Mesendoderm (in vitro differentiated cells): ENCODE data around the gene CBX5.

Experiments used
- DNase-seq: peaks from one replicate; pipeline ENCODE4 v3.0.0; 2013
- H2AK5ac ChIP-seq: 2 replicates; pipeline ENCODE4 v1.6.1; 2013; ENCODE audit warnings: low read length, inconsistent platforms
- H2BK120ac ChIP-seq: 2 replicates; pipeline ENCODE4 v1.6.1; 2013; ENCODE audit warnings: low read depth, mild to moderate bottlenecking, low read length, moderate library complexity, mixed read lengths
- H2BK15ac ChIP-seq: replicated peaks from 2 replicates; pipeline ENCODE4 v1.6.1; 2013; ENCODE audit warnings: low read depth, mild to moderate bottlenecking, moderate library complexity
- H2BK5ac ChIP-seq: 2 replicates; pipeline ENCODE4 v1.6.1; 2013; ENCODE audit warnings: low read length, inconsistent platforms
- H3K18ac ChIP-seq: 2 replicates; pipeline ENCODE4 v1.6.1; 2013; ENCODE audit warnings: mild to moderate bottlenecking, low read length, mixed read lengths
- H3K23ac ChIP-seq: one replicate; pipeline ENCODE4 v1.6.1; 2013; ENCODE audit warnings: low read length
- H3K27ac ChIP-seq: 2 replicates; pipeline ENCODE4 v1.5.1; 2013; ENCODE audit warnings: low read depth, mild to moderate bottlenecking, inconsistent platforms, low read length, moderate library complexity
- H3K27me3 ChIP-seq: 2 replicates; pipeline ENCODE4 v1.6.1; 2013; ENCODE audit warnings: low read length, control low read depth, mild to moderate bottlenecking, inconsistent platforms; ENCODE audit not compliant: insufficient read depth, poor library complexity
- H3K36me3 ChIP-seq: 2 replicates; pipeline ENCODE4 v1.6.1; 2013; ENCODE audit warnings: low read length, inconsistent platforms; ENCODE audit not compliant: control insufficient read depth, insufficient read depth
- H3K4ac ChIP-seq: one replicate; pipeline ENCODE4 v1.6.1; 2013; ENCODE audit warnings: low read depth, mild to moderate bottlenecking, low read length, moderate library complexity
- H3K4me1 ChIP-seq: 2 replicates; pipeline ENCODE4 v1.6.1; 2013; ENCODE audit warnings: low read depth, low read length, inconsistent platforms; ENCODE audit not compliant: control insufficient read depth
- H3K4me2 ChIP-seq: 2 replicates; pipeline ENCODE4 v1.6.1; 2013; ENCODE audit warnings: low read length
- H3K4me3 ChIP-seq: 2 replicates; pipeline ENCODE4 v1.5.1; 2013; ENCODE audit warnings: mild to moderate bottlenecking, low read length
- H3K56ac ChIP-seq: one replicate; pipeline ENCODE4 v1.6.1; 2013; ENCODE audit warnings: low read length
- H3K79me1 ChIP-seq: 2 replicates; pipeline ENCODE4 v1.6.1; 2013; ENCODE audit warnings: low read length, inconsistent platforms
- H3K79me2 ChIP-seq: 2 replicates; pipeline ENCODE4 v1.6.1; 2013; ENCODE audit warnings: mild to moderate bottlenecking, low read length; ENCODE audit not compliant: control insufficient read depth, insufficient read depth
- H3K9ac ChIP-seq: 2 replicates; pipeline ENCODE4 v1.6.1; 2013; ENCODE audit warnings: low read length, inconsistent platforms
- H4K5ac ChIP-seq: one replicate; pipeline ENCODE4 v1.6.1; 2013; ENCODE audit warnings: low read length
- H4K8ac ChIP-seq: one replicate; pipeline ENCODE4 v1.6.1; 2013; ENCODE audit warnings: low read depth, mild to moderate bottlenecking, control low read depth, low read length, moderate library complexity
- WGBS: extraction: QIAGEN DNeasy Blood & Tissue Kit; methylation state at CpG from one replicate; pipeline ENCODE4 v1.1.7; 2013; ENCODE audit warnings: low lambda C conversion rate, missing lambda C conversion rate; ENCODE audit not compliant: insufficient coverage; ENCODE audit errors: extremely low coverage; 5-methylcytosine and 5-hydroxymethylcytosine counted together

CBX5 gene

DNA sequence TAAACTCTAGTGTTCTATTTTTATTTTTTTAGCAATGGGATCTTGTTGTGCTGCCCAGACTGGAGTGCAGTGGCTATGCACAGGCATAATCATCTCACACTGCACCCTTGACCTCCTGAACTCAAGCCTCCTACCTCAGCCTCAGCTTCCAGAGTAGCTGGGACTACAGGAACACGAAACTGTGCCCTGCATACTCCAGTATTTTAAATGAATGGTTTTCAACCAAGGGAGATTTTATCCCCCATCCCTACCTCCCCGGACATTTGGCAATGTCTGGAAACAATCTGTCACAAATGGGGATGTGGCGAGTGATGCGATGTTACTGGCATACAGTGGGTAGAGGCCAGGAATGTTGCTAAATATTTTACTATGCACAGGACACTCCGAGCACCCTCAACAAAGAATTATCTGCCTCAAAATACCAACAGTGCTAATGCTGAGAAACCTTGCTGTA lies 2.1 kb downstream of the CBX5 start:
- DNase-seq = peak; percentile 72
- Histone ChIP-seq H3K27me3 (no peaks in the 10 kb centered on the region), H3K23ac (peak overlapping the region; percentile 1), H3K4me3 (peak overlapping the region; percentile 19), H3K4ac (no peak overlapping the region), H3K79me1 (peaks cover 2% of the 10 kb centered on the region), H3K4me2 (peak overlapping the region; percentile 42), H3K18ac (no peak overlapping the region), H2BK15ac (no peak overlapping the region), H2BK120ac (no peak overlapping the region), H3K27ac (no peak overlapping the region), H4K8ac (no peak overlapping the region), H3K79me2 (peaks cover 66% of the 10 kb centered on the region), H4K5ac (no peak overlapping the region), H3K4me1 (peaks cover 3% of the 10 kb centered on the region), H3K56ac (peak overlapping the region; percentile 8), H3K9ac (peak overlapping the region; percentile 75), H2AK5ac (no peak overlapping the region), H3K36me3 (peaks cover 4% of the 10 kb centered on the region), H2BK5ac (no peak overlapping the region)
- no CpG with 5 or more reads among the region's 5 CpGs for WGBS

DNA sequence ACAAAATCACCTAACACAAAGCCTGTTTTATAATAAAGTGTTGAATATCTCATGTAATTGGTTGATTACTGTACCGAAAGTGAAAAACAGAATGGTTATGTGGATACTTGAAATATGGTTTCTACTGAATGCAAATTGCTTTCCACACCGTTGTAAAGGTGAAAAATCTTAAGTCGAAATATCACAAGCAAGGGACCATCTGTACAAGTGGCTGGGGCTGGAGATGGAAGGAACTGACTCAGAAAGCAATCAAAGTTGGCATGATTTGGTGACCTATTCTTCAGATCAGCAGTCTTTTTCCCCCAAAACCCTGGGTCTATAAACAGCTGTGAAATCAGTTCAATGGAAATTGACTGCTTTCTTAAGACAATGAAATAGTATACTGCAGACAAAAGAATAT lies 3.6 kb downstream of the CBX5 start:
- Histone ChIP-seq H3K79me2 (peaks cover 52% of the 10 kb centered on the region), H2BK15ac (no peak overlapping the region), H3K27ac (no peak overlapping the region), H2BK120ac (no peak overlapping the region), H4K5ac (no peak overlapping the region), H3K4ac (no peak overlapping the region), H3K4me3 (no peak overlapping the region), H3K18ac (no peak overlapping the region), H3K36me3 (no peaks in the 10 kb centered on the region), H3K23ac (no peak overlapping the region), H3K4me1 (peaks cover 3% of the 10 kb centered on the region), H3K79me1 (peaks cover 2% of the 10 kb centered on the region), H3K9ac (no peak overlapping the region), H4K8ac (no peak overlapping the region), H2AK5ac (no peak overlapping the region), H3K27me3 (no peaks in the 10 kb centered on the region), H3K4me2 (no peak overlapping the region), H3K56ac (no peak overlapping the region), H2BK5ac (no peak overlapping the region)
- no peak for DNase-seq
- no CpG with 5 or more reads among the region's 3 CpGs for WGBS

DNA sequence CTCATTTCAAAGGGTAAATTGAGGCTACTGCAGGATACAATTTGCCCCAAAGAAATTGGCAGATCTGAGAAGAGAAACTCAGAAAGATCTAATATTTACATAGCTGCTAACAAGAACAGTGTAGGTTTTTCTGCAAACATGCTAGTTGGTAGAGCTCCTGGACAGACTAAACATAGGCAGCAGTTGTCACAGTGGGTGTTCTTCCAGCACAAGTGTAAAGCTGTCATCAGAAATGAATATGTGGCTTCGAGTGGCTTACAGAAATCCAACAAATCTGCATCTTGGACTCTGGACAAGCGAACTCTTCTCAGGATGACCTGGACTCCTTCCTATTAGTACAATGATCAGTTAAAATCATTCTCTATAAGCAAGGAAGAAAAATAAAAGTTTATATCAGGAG lies 5.9 kb downstream of the CBX5 start:
- Histone ChIP-seq H3K23ac (no peak overlapping the region), H3K9ac (no peak overlapping the region), H3K4me3 (no peak overlapping the region), H3K4me1 (peaks cover 3% of the 10 kb centered on the region), H3K27me3 (no peaks in the 10 kb centered on the region), H2AK5ac (no peak overlapping the region), H2BK120ac (no peak overlapping the region), H3K4me2 (no peak overlapping the region), H3K27ac (no peak overlapping the region), H4K5ac (no peak overlapping the region), H3K56ac (no peak overlapping the region), H2BK15ac (no peak overlapping the region), H3K36me3 (no peaks in the 10 kb centered on the region), H4K8ac (no peak overlapping the region), H3K79me2 (peaks cover 39% of the 10 kb centered on the region), H3K18ac (no peak overlapping the region), H3K4ac (no peak overlapping the region), H2BK5ac (no peak overlapping the region), H3K79me1 (peaks cover 2% of the 10 kb centered on the region)
- DNase-seq = no peak
- WGBS = no CpG with 5 or more reads among the region's 2 CpGs

DNA sequence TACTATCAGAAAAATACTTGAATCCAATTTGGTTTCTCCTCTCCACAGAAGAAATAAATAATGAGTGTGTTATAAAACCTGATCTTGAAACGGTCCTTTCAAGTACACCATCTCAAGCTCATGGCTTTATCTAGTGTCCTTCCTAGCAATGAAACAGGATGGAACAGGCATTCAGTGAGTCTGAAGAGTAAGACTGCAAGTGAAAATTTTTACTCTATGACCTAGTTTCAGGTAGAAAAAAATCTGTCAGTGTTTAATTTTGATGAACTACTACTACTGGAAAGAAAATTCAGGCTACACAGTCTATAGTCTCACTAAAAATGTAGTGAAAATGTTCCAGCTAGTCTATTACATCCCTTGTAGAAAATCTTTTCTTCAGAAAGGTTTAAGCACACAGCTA lies 7.7 kb downstream of the CBX5 start:
- H3K27me3 ChIP-seq = no peaks in the 10 kb centered on the region
- no peak overlapping the region for H3K56ac ChIP-seq
- H2BK15ac ChIP-seq = no peak overlapping the region
- H3K79me2 ChIP-seq = peaks cover 23% of the 10 kb centered on the region
- no peak overlapping the region for H4K8ac ChIP-seq
- H2BK120ac ChIP-seq = no peak overlapping the region
- no peak for DNase-seq
- peaks cover 2% of the 10 kb centered on the region for H3K79me1 ChIP-seq
- H3K36me3 ChIP-seq = no peaks in the 10 kb centered on the region
- H3K23ac ChIP-seq = no peak overlapping the region
- no peak overlapping the region for H3K9ac ChIP-seq
- H3K4me2 ChIP-seq = no peak overlapping the region
- no peak overlapping the region for H3K4me3 ChIP-seq
- no peak overlapping the region for H2BK5ac ChIP-seq
- WGBS = no CpG with 5 or more reads among the region's 1 CpG
- no peaks in the 10 kb centered on the region for H3K4me1 ChIP-seq
- H3K27ac ChIP-seq = no peak overlapping the region
- H4K5ac ChIP-seq = no peak overlapping the region
- no peak overlapping the region for H3K18ac ChIP-seq
- no peak overlapping the region for H3K4ac ChIP-seq
- H2AK5ac ChIP-seq = no peak overlapping the region

DNA sequence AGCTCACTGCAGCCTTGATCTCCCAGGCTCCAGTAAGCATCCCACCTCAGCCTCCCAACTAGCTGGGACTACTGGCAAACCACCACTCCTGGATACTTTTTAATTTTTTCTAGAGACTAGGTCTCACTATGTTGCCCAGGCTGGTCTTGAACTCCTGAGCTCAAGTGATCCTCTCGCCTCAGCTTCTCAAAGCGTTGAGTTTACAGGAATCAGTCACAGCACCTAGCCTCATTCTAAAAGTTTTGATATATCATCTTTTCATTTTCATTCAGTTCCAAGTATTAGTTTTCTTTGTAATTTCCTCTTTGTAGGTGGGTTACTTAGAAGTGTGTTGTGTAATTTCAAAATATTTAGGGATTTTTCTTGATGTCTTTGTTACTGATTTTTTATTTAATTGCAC lies 9.6 kb downstream of the CBX5 start:
- Histone ChIP-seq H3K9ac (no peak overlapping the region), H2BK120ac (no peak overlapping the region), H3K18ac (no peak overlapping the region), H3K36me3 (no peaks in the 10 kb centered on the region), H4K8ac (no peak overlapping the region), H3K4ac (no peak overlapping the region), H3K27me3 (no peaks in the 10 kb centered on the region), H3K79me2 (peaks cover 6% of the 10 kb centered on the region), H3K56ac (no peak overlapping the region), H2BK15ac (no peak overlapping the region), H3K4me1 (no peaks in the 10 kb centered on the region), H4K5ac (no peak overlapping the region), H3K23ac (no peak overlapping the region), H2AK5ac (no peak overlapping the region), H3K4me3 (no peak overlapping the region), H3K79me1 (peaks cover 2% of the 10 kb centered on the region), H2BK5ac (no peak overlapping the region), H3K27ac (no peak overlapping the region), H3K4me2 (no peak overlapping the region)
- no peak for DNase-seq
- no CpG with 5 or more reads among the region's 2 CpGs for WGBS

DNA sequence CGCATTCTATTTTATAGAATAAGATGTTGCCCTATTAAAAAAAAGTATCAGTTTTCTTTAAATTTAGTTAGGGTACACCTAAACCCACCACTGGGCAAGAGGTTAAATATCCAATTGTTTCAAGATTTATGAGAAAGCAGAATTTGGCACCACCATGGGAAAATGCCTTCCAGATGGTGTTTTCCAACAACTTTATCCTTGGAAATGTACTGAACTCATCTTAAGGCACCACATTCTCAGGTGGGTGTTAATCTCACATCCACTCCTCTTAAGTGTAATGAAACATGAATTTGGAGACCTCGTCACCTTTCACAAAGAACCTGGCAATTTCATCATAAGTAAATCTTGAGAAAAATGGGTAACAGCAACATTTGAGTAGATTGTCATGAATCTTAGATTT lies 13.1 kb downstream of the CBX5 start:
- H3K4me2 ChIP-seq = no peak overlapping the region
- H3K23ac ChIP-seq = no peak overlapping the region
- H3K4ac ChIP-seq = no peak overlapping the region
- H2AK5ac ChIP-seq = no peak overlapping the region
- DNase-seq = no peak
- no peak overlapping the region for H3K56ac ChIP-seq
- H3K27me3 ChIP-seq = no peaks in the 10 kb centered on the region
- H4K8ac ChIP-seq = no peak overlapping the region
- no peak overlapping the region for H2BK15ac ChIP-seq
- no peak overlapping the region for H3K4me3 ChIP-seq
- H2BK120ac ChIP-seq = no peak overlapping the region
- peaks cover 9% of the 10 kb centered on the region for H3K79me2 ChIP-seq
- H3K4me1 ChIP-seq = peaks cover 5% of the 10 kb centered on the region
- no peak overlapping the region for H4K5ac ChIP-seq
- no peak overlapping the region for H3K27ac ChIP-seq
- no peaks in the 10 kb centered on the region for H3K79me1 ChIP-seq
- H3K36me3 ChIP-seq = no peaks in the 10 kb centered on the region
- no peak overlapping the region for H3K18ac ChIP-seq
- no peak overlapping the region for H2BK5ac ChIP-seq
- no peak overlapping the region for H3K9ac ChIP-seq
- 100% methylated on average over 1 of the region's 2 CpGs for WGBS
